Measurements from ENCODE around the gene MED12L.

GRCh38 chr3:151297429-151297828 lies 212.0 kb downstream of the MED12L start:
- no peak for TF ChIP-seq POLR2A (IDR thresholded peaks at IDR 0.05)
- no peak for TF ChIP-seq CTCF (IDR thresholded peaks at IDR 0.05)

Measured in thyroid gland (tissue), 4 donors.